Immature natural killer cell (primary cell): ENCODE measurements around the gene RELA. TPM values are rescaled to one million over a fixed set of nuclear protein-coding genes. Genes with fewer than 3 reads are reported as not detected.
"Not testable (repeated sequence)": the region's sequence is repeated elsewhere in the genome, so short reads cannot be mapped to it uniquely, and the experiment has no call there.

Experiments used
- DNase-seq, 3 donors: peaks; one replicate each; pipeline ENCODE4 v3.0.0; 2022; ENCODE audit warnings: mixed read lengths in 1 of 3
- H3K27ac Mint-ChIP-seq, 6 donors: one replicate each; pipeline ENCODE4 v1.8.0; 2020; ENCODE audit warnings: mixed read lengths in 6 of 6, mild to moderate bottlenecking in 5 of 6, inconsistent platforms in 4 of 6, moderate library complexity in 3 of 6
- H3K27me3 Mint-ChIP-seq, 3 donors: one replicate each; pipeline ENCODE4 v1.8.0; 2020 to 2021; ENCODE audit warnings: low read depth in 3 of 3, mild to moderate bottlenecking in 3 of 3, mixed read lengths in 3 of 3, moderate library complexity in 3 of 3, inconsistent platforms in 1 of 3
- H3K36me3 Mint-ChIP-seq, 3 donors: one replicate each; pipeline ENCODE4 v1.8.0; 2020; ENCODE audit warnings: mixed read lengths in 3 of 3, inconsistent platforms in 2 of 3, mild to moderate bottlenecking in 2 of 3
- H3K4me1 Mint-ChIP-seq, 2 donors: one replicate each; pipeline ENCODE4 v1.8.0; 2020; ENCODE audit warnings: inconsistent platforms in 2 of 2, mild to moderate bottlenecking in 2 of 2, mixed read lengths in 2 of 2, moderate library complexity in 1 of 2
- H3K4me3 Mint-ChIP-seq, 5 donors: one replicate each; pipeline ENCODE4 v1.8.0; 2020; ENCODE audit warnings: mild to moderate bottlenecking in 5 of 5, mixed read lengths in 5 of 5, inconsistent platforms in 3 of 5, moderate library complexity in 3 of 5
- H3K9me3 Mint-ChIP-seq, 6 donors: one replicate each; pipeline ENCODE4 v1.8.0; 2020; ENCODE audit warnings: mild to moderate bottlenecking in 6 of 6, mixed read lengths in 6 of 6, inconsistent platforms in 4 of 6, moderate library complexity in 3 of 6
- polyA plus RNA-seq, 3 donors: library from polyadenylated mRNA; unstranded; fragments of 300-500 nt; fragmentation: Illumina TruSeq; gene quantifications; one replicate each; pipeline ENCODE4 v1.2.3, GENCODE V29; 2021

RELA gene
- polyA plus RNA-seq, 3 donors from 2014 or later, result 38.5 to 88.4 (median 41.8) TPM

- peaks cover 68 to 73% of the 10 kb centered on the region in 2 donors for H3K4me1 Mint-ChIP-seq
- DNase-seq, result peak; percentile 97
These were observed 22.9 kb downstream of the RELA start for GRCh38 chr11:65639623-65640482.

GRCh38 chr11:65639228-65639597 lies 23.5 kb downstream of the RELA start:
- DNase-seq, result peak in 1 of 3 donors; percentile 52
- not testable (repeated sequence) for H3K9me3 Mint-ChIP-seq
- H3K4me1 Mint-ChIP-seq, result peaks cover 70 to 73% of the 10 kb centered on the region in 2 donors
- H3K27ac Mint-ChIP-seq, result peak overlapping the region; percentile 99 to 100 (median 100)
- peaks cover 36 to 56% (median 44%) of the 10 kb centered on the region in 3 donors for H3K27me3 Mint-ChIP-seq
- H3K4me3 Mint-ChIP-seq, result peak overlapping the region; percentile 91 to 100 (median 92)
- H3K36me3 Mint-ChIP-seq, result peaks cover 0 to 17% (median 6%) of the 10 kb centered on the region in 3 donors

More at GRCh38 chr11:65639623-65640482, 22.9 kb downstream of the RELA start:
- Mint-ChIP-seq H3K4me3 (peak overlapping the region; percentile 91 to 100 (median 92)), H3K36me3 (peaks cover 0 to 20% (median 6%) of the 10 kb centered on the region in 3 donors), H3K27ac (peak overlapping the region; percentile 99 to 100 (median 100)), H3K27me3 (peaks cover 36 to 58% (median 51%) of the 10 kb centered on the region in 3 donors), H3K9me3 (no peaks in the 10 kb centered on the region)

- Mint-ChIP-seq H3K27ac (peak within 1 kb of the TSS; percentile 99 to 100 (median 100)), H3K27me3 (peaks cover 35 to 48% (median 36%) of the 10 kb centered on the region in 3 donors), H3K9me3 (no peaks in the 10 kb centered on the region), H3K4me3 (peak within 1 kb of the TSS; percentile 91 to 100 (median 92)), H3K36me3 (peaks cover 0 to 16% (median 6%) of the 10 kb centered on the region in 3 donors), H3K4me1 (peaks cover 68 to 73% of the 10 kb centered on the region in 2 donors)
- peak; percentile 85 to 87 (median 85) for DNase-seq
These were observed 24.8 kb downstream of the RELA start, which contains the start of gene SIPA1 for GRCh38 chr11:65637794-65638419. Gene SIPA1 (plus strand): TSS chr11:65638101. CDS start chr11:65640922, 2,821 bp downstream.

- Mint-ChIP-seq H3K36me3 (peaks cover 0 to 16% (median 6%) of the 10 kb centered on the region in 3 donors), H3K4me3 (peak overlapping the region; percentile 91 to 100 (median 92)), H3K9me3 (no peaks in the 10 kb centered on the region), H3K27ac (peak overlapping the region; percentile 89 to 100 (median 100)), H3K4me1 (peaks cover 66 to 71% of the 10 kb centered on the region in 2 donors), H3K27me3 (peaks cover 33 to 48% (median 36%) of the 10 kb centered on the region in 3 donors)
- no peak for DNase-seq
These were observed 25.6 kb downstream of the RELA start for GRCh38 chr11:65637032-65637557.

DNA sequence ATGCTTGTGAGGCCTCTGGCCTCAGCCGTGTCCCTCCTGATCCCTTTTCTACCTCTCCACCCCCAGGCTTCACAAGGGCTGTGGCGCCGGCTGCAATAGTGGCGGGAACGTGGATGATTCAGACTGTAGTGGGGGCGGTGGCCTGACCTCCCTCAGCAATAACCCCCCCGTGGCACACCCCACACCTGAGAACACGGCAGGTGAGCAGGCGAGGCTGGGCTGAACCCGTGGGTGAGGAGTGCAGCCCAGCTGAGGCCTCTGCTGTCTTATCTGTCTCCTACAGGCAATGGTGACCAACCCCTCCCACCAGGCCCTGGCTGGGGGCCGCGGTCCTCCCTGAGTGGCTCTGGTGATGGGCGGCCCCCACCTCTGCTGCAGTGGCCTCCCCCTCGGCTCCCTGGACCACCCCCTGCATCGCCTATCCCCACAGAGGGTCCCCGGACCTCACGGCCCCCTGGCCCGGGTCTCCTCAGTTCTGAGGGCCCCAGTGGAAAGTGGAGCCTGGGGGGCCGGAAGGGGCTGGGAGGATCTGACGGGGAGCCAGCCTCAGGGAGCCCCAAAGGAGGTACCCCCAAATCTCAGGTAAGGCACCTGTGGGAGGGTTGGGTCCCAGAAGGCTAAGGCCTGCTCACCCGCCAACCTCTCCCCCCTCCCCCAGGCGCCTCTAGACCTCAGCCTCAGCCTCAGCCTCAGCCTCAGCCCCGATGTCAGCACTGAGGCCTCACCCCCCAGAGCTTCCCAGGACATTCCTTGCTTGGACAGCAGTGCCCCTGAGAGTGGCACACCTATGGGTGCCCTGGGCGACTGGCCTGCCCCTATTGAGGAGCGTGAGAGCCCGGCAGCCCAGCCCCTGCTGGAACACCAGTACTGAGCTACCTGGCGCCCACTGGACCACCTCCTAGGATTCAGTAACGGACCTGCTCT lies 26.3 kb downstream of the RELA start:
- Mint-ChIP-seq H3K36me3 (peaks cover 0 to 14% (median 0%) of the 10 kb centered on the region in 3 donors), H3K27me3 (peaks cover 29 to 40% (median 31%) of the 10 kb centered on the region in 3 donors), H3K9me3 (no peaks in the 10 kb centered on the region), H3K4me3 (peak overlapping the region in 4 of 5 donors; percentile 48 to 96 (median 82)), H3K4me1 (peaks cover 58 to 64% of the 10 kb centered on the region in 2 donors), H3K27ac (peak overlapping the region; percentile 89 to 100 (median 100))
- no peak for DNase-seq

DNA sequence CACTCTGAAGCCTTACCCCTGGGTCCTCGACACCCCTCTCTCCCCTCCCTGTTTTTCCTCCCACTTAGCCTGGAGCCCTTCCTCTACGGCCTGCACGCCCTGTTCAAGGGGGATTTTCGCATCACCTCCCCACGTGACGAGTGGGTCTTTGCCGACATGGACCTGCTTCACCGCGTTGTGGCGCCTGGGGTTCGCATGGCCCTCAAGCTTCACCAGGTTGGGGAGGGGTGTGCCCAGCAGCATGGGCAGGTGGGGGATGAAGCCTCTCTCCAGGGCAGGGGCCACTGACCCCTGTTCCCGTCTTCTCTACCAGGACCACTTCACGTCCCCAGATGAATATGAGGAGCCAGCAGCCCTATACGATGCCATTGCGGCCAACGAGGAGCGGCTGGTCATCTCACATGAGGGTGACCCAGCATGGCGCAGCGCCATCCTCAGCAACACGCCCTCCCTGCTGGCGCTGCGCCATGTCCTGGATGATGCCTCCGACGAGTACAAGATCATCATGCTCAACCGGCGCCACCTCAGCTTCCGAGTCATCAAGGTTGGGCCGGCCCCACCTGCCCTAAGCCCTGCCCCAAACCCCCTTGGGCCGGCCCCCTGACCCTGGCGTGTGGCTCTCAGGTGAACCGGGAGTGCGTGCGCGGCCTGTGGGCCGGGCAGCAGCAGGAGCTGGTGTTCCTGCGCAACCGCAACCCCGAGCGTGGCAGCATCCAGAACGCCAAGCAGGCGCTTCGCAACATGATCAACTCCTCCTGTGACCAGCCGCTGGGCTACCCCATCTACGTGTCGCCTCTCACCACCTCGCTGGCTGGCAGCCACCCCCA lies 27.6 kb downstream of the RELA start:
- Mint-ChIP-seq H3K9me3 (no peaks in the 10 kb centered on the region), H3K36me3 (peaks cover 0 to 14% (median 0%) of the 10 kb centered on the region in 3 donors), H3K27ac (peak overlapping the region; percentile 71 to 98 (median 96)), H3K4me1 (peaks cover 50 to 54% of the 10 kb centered on the region in 2 donors), H3K4me3 (peak overlapping the region in 3 of 5 donors; percentile 4 to 78 (median 26)), H3K27me3 (peaks cover 23 to 29% (median 24%) of the 10 kb centered on the region in 3 donors)
- no peak for DNase-seq

- Mint-ChIP-seq H3K27me3 (peaks cover 16 to 22% (median 18%) of the 10 kb centered on the region in 3 donors), H3K4me1 (peaks cover 43 to 48% of the 10 kb centered on the region in 2 donors), H3K9me3 (no peaks in the 10 kb centered on the region), H3K4me3 (peak overlapping the region; percentile 26 to 78 (median 73)), H3K27ac (peak overlapping the region; percentile 71 to 98 (median 96)), H3K36me3 (peaks cover 0 to 14% (median 0%) of the 10 kb centered on the region in 3 donors)
- DNase-seq, result no peak
These were observed 28.3 kb downstream of the RELA start for GRCh38 chr11:65634440-65634839.

GRCh38 chr11:65634109-65634436 lies 28.6 kb downstream of the RELA start:
- Mint-ChIP-seq H3K4me3 (peak overlapping the region; percentile 68 to 78 (median 73)), H3K4me1 (peaks cover 40 to 44% of the 10 kb centered on the region in 2 donors), H3K27ac (peak overlapping the region; percentile 71 to 98 (median 96)), H3K27me3 (peaks cover 12 to 18% (median 14%) of the 10 kb centered on the region in 3 donors), H3K36me3 (peaks cover 0 to 14% (median 0%) of the 10 kb centered on the region in 3 donors), H3K9me3 (no peaks in the 10 kb centered on the region)
- no peak for DNase-seq

GRCh38 chr11:65633390-65634108 lies 29.2 kb downstream of the RELA start:
- Mint-ChIP-seq H3K9me3 (no peaks in the 10 kb centered on the region), H3K27ac (peak overlapping the region; percentile 71 to 98 (median 96)), H3K4me3 (peak overlapping the region; percentile 68 to 78 (median 73)), H3K4me1 (peaks cover 34 to 39% of the 10 kb centered on the region in 2 donors), H3K36me3 (peaks cover 0 to 14% (median 0%) of the 10 kb centered on the region in 3 donors), H3K27me3 (peaks cover 7 to 13% (median 9%) of the 10 kb centered on the region in 3 donors)
- peak in 2 of 3 donors; percentile 62 for DNase-seq

DNA sequence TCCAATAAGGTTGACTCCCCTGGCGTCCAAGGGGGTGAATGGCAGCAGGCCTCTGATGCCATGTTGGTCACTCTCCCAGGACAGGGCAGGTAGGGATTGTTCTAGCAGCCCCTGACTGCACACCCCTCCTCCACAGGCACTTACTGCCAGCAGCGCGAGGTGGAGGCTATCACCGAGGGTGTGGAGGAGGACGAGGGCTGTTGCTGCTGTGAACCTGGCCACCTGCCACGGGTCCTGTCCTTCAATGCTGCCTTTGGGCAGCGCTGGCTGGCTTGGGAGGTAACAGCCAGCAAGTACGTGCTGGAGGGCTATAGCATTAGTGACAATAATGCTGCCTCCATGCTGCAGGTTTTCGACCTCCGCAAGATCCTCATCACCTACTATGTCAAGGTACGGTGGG lies 32.5 kb downstream of the RELA start:
- no peaks in the 10 kb centered on the region for H3K9me3 Mint-ChIP-seq
- no peak overlapping the region for H3K27ac Mint-ChIP-seq
- H3K36me3 Mint-ChIP-seq, result peaks cover 0 to 7% (median 0%) of the 10 kb centered on the region in 3 donors
- H3K4me1 Mint-ChIP-seq, result peaks cover 27 to 30% of the 10 kb centered on the region in 2 donors
- no peaks in the 10 kb centered on the region for H3K27me3 Mint-ChIP-seq
- H3K4me3 Mint-ChIP-seq, result no peak overlapping the region
- no peak for DNase-seq

DNA sequence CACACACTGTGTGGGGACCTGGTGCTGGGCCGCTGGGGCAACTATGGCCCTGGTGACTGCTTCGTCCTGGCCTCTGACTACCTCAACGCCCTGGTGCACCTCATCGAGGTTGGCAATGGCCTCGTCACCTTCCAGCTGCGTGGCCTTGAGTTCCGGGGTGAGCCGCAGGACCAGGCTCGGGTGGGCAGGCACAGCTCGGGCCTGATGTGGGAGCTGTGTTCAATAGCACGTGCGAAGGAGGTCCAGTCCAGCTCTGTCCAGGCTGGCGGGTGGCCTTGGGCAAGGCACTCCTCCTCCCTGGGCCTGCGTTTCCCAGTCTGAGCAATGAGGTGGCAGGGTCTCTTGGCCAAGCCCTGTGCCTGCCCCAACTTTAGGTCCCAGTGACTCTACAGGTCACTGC lies 33.1 kb downstream of the RELA start:
- H3K4me3 Mint-ChIP-seq, result no peak overlapping the region

More for the DNA sequence above, 33.1 kb downstream of the RELA start:
- no peaks in the 10 kb centered on the region for H3K9me3 Mint-ChIP-seq
- H3K27ac Mint-ChIP-seq, result no peak overlapping the region
- peaks cover 0 to 5% (median 0%) of the 10 kb centered on the region in 3 donors for H3K27me3 Mint-ChIP-seq
- no peak for DNase-seq
- H3K36me3 Mint-ChIP-seq, result peaks cover 0 to 7% (median 0%) of the 10 kb centered on the region in 3 donors
- peaks cover 22 to 26% of the 10 kb centered on the region in 2 donors for H3K4me1 Mint-ChIP-seq
